Measurements from ENCODE around the gene GNAI1.

GNAI1 gene

GRCh38 chr7:80213814-80214213 lies 79.2 kb downstream of the GNAI1 start:
- DNase-seq (ENCODE audit: low read depth in 2 of 2), result no peak

- DNase-seq (ENCODE audit: low read depth in 2 of 2), result no peak
Observed at GRCh38 chr7:80215734-80216133, 81.1 kb downstream of the GNAI1 start.

GRCh38 chr7:80216996-80217842 lies 82.6 kb downstream of the GNAI1 start:
- DNase-seq (ENCODE audit: low read depth in 2 of 2), result no peak

GRCh38 chr7:80218723-80219122 lies 84.1 kb downstream of the GNAI1 start:
- no peak for DNase-seq (ENCODE audit: low read depth in 2 of 2)

GRCh38 chr7:80220022-80220634 lies 85.5 kb downstream of the GNAI1 start:
- DNase-seq (ENCODE audit: low read depth in 2 of 2), result no peak

GRCh38 chr7:80224415-80224814 lies 89.8 kb downstream of the GNAI1 start:
- no peak for DNase-seq (ENCODE audit: low read depth in 2 of 2)

- no peak for DNase-seq (ENCODE audit: low read depth in 2 of 2)
Observed at GRCh38 chr7:80225361-80225760, 90.7 kb downstream of the GNAI1 start.

GRCh38 chr7:80226629-80227028 lies 92.0 kb downstream of the GNAI1 start:
- no peak for DNase-seq (ENCODE audit: low read depth in 2 of 2)

GRCh38 chr7:80230327-80230726 lies 95.7 kb downstream of the GNAI1 start:
- DNase-seq (ENCODE audit: low read depth in 2 of 2), result no peak

- no peak for DNase-seq (ENCODE audit: low read depth in 2 of 2)
Observed at GRCh38 chr7:80231707-80232106, 97.1 kb downstream of the GNAI1 start.

- no peak for DNase-seq (ENCODE audit: low read depth in 2 of 2)
Observed at GRCh38 chr7:80232979-80233724, 98.5 kb downstream of the GNAI1 start.

GRCh38 chr7:80235334-80235733 lies 100.7 kb downstream of the GNAI1 start:
- DNase-seq (ENCODE audit: low read depth in 2 of 2), result no peak

- DNase-seq (ENCODE audit: low read depth in 2 of 2), result no peak
Observed at GRCh38 chr7:80236681-80237080, 102.0 kb downstream of the GNAI1 start.

- DNase-seq (ENCODE audit: low read depth in 2 of 2), result no peak
Observed at GRCh38 chr7:80240265-80241025, 105.8 kb downstream of the GNAI1 start.

- DNase-seq (ENCODE audit: low read depth in 2 of 2), result no peak
Observed at GRCh38 chr7:80241671-80242070, 107.0 kb downstream of the GNAI1 start.

GRCh38 chr7:80243425-80243824 lies 108.8 kb downstream of the GNAI1 start:
- no peak for DNase-seq (ENCODE audit: low read depth in 2 of 2)

GRCh38 chr7:80244206-80244916 lies 109.7 kb downstream of the GNAI1 start:
- no peak for DNase-seq (ENCODE audit: low read depth in 2 of 2)

- DNase-seq (ENCODE audit: low read depth in 2 of 2), result no peak
Observed at GRCh38 chr7:80247144-80247543, 112.5 kb downstream of the GNAI1 start.

GRCh38 chr7:80247891-80248290 lies 113.3 kb downstream of the GNAI1 start:
- DNase-seq (ENCODE audit: low read depth in 2 of 2), result no peak

GRCh38 chr7:80249184-80249583 lies 114.6 kb downstream of the GNAI1 start:
- no peak for DNase-seq (ENCODE audit: low read depth in 2 of 2)

- DNase-seq (ENCODE audit: low read depth in 2 of 2), result no peak
Observed at GRCh38 chr7:80249619-80250295, 115.1 kb downstream of the GNAI1 start.
